Stomach (tissue), 9 donors: ENCODE data around the gene CYTH2. TPM values are rescaled to one million over a fixed set of nuclear protein-coding genes. Genes with fewer than 3 reads are reported as not detected.

ENCODE experiments used
- DNase-seq, 2 donors: peaks; one replicate each; pipeline versions ENCODE4 v3.0.0 to v3.0.0-alpha.2; 2013 to 2019
- H3K27ac ChIP-seq, 5 donors: fragments of 200-600 bp in 4 of 5; sonication (generic) in 4 of 5; one replicate each; pipeline ENCODE4 v1.5.1; 2013 to 2019; ENCODE audit warnings: mild to moderate bottlenecking in 1 of 5, moderate library complexity in 1 of 5
- H3K27me3 ChIP-seq, 3 donors: fragments of 200-600 bp; sonication (generic); one replicate each; pipeline ENCODE4 v1.5.1; 2017 to 2019; ENCODE audit warnings: mixed run types in 1 of 3
- H3K36me3 ChIP-seq, 4 donors: fragments of 200-600 bp; sonication (generic); 1 replicate in 3 of 4; 2 replicates in 1 of 4; pipeline ENCODE4 v1.5.1; 2016 to 2019
- H3K4me1 ChIP-seq, 4 donors: fragments of 200-600 bp; sonication (generic); one replicate each; pipeline ENCODE4 v1.5.1; 2016 to 2019
- H3K4me3 ChIP-seq, 4 donors: fragments of 200-600 bp; sonication (generic) in 3 of 4; one replicate each; pipeline ENCODE4 v1.5.1; 2016 to 2019; ENCODE audit warnings: mild to moderate bottlenecking in 1 of 4
- H3K9me3 ChIP-seq, 4 donors: fragments of 200-600 bp; sonication (generic); one replicate each; pipeline ENCODE4 v1.5.1; 2016 to 2019
- EP300 ChIP-seq: sonication (generic); formaldehyde crosslinking; IDR thresholded peaks from one replicate; pipeline ENCODE4 v1.6.1; 2017; ENCODE audit warnings: antibody characterized with exemption
- POLR2A ChIP-seq, 4 donors: fragments of 450-650 bp; IDR thresholded peaks; one replicate each; pipeline ENCODE4 v1.6.1; 2016; ENCODE audit warnings: antibody characterized with exemption in 4 of 4, control low read depth in 2 of 4, mild to moderate bottlenecking in 1 of 4, moderate library complexity in 1 of 4
- POLR2AphosphoS5 ChIP-seq, 3 donors: sonication (generic); formaldehyde crosslinking; IDR thresholded peaks; one replicate each; pipeline ENCODE4 v1.6.1; 2016; ENCODE audit warnings: antibody characterized with exemption in 3 of 3
- WGBS, 5 donors: extraction: QIAGEN DNeasy Blood & Tissue Kit in 3 of 5; methylation state at CpG; one replicate each; pipeline versions ENCODE4 v1.1.5 to v1.1.7; 2013 to 2018; 5-methylcytosine and 5-hydroxymethylcytosine counted together
- intact Hi-C: fragments of 100-400 bp; cut with DNase I; formaldehyde crosslinking; loops from one replicate; pipeline ENCODE4 v1.15.1; 2023; ENCODE audit warnings: low total_unique reads
- polyA plus RNA-seq, 3 donors: library from polyadenylated mRNA; stranded (reverse); fragments of 200-250 nt; gene quantifications; one replicate each; pipeline ENCODE4 v1.2.3, GENCODE V29; 2013
- total RNA-seq, 5 donors: library from RNA; depleted of rRNA; stranded (reverse); fragments of >200 nt; gene quantifications; one replicate each; pipeline versions ENCODE4 v1.1.0 to v1.2.3, GENCODE V29; 2014 to 2016
- TF ChIP-seq, protein P1 (sequence below), 7 experiments: fragments of 450-650 bp in 4 of 7; fragments of 200-600 bp in 3 of 7; sonication (generic) in 3 of 7; IDR thresholded peaks; one replicate each; pipeline ENCODE4 v1.5.1; 2016 to 2019; ENCODE audit warnings: antibody characterized with exemption in 7 of 7, control low read depth in 2 of 7, mild to moderate bottlenecking in 1 of 7
- donor health status: healthy with polysubstance abuse.
- donor health status: Bipolar disorder and iron deficiency.
- donor health status: healthy.

The CYTH2 gene
- total and polyA plus RNA-seq, 8 donors, result 39.3 to 229 (median 69.4) TPM

DNA sequence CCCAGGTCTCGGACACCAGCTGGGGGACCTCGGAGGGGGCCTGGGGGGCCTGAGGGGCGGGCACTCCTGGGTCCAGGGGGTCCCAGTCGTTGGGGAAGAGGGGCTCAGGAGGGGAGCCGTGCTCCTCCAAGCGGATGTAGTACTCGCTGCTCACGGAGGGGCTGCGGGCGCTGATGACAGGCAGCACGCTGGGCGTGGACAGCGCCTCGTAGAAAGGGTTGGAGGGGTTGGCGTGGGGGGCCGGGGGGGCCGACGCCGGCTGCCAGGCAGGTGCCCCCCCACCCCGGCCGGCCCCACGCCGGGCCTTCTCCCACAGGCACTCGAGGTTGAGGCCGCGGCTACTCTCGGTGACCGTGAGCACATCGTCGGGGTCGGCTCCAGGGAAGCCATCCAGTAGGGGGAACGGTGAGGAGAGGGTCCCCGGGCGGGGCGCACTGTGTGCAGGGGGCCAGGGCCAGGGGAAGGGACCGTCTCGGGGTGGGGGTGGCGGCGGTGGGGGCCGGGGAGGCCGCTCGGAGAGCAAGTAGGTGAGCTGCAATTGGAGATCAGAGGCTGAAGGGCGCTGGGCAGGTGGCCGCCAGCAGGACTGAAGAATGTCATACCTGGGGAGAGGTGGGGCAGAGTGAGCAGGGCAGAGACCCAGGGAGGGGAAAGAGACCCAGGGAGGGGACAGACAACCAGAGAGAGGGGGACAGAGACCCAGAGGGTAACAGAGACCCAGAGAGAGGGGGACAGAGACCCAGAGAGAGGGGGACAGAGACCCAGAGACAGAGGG, 30.3 kb downstream of the CYTH2 start:
- no peak overlapping the region for H3K4me3 ChIP-seq
- TF ChIP-seq EP300, result no peak
- TF ChIP-seq, protein P1, sequence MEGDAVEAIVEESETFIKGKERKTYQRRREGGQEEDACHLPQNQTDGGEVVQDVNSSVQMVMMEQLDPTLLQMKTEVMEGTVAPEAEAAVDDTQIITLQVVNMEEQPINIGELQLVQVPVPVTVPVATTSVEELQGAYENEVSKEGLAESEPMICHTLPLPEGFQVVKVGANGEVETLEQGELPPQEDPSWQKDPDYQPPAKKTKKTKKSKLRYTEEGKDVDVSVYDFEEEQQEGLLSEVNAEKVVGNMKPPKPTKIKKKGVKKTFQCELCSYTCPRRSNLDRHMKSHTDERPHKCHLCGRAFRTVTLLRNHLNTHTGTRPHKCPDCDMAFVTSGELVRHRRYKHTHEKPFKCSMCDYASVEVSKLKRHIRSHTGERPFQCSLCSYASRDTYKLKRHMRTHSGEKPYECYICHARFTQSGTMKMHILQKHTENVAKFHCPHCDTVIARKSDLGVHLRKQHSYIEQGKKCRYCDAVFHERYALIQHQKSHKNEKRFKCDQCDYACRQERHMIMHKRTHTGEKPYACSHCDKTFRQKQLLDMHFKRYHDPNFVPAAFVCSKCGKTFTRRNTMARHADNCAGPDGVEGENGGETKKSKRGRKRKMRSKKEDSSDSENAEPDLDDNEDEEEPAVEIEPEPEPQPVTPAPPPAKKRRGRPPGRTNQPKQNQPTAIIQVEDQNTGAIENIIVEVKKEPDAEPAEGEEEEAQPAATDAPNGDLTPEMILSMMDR (IDR thresholded peaks at IDR 0.05), result no peak
- TF ChIP-seq POLR2A (IDR thresholded peaks at IDR 0.05), result no peak
- TF ChIP-seq POLR2AphosphoS5 (IDR thresholded peaks at IDR 0.05), result no peak
- no peaks in the 10 kb centered on the region for H3K36me3 ChIP-seq
- H3K27me3 ChIP-seq, result peaks cover 0 to 59% (median 29%) of the 10 kb centered on the region in 3 donors
- DNase-seq, result peak in 1 of 2 donors; percentile 17
- 60 to 70% (median 64%) methylated on average over 29 to 44 of the region's 44 CpGs for WGBS, 5 donors
- intact Hi-C loops, result no loop called here
- no peak overlapping the region for H3K27ac ChIP-seq
- peaks cover 26 to 60% (median 45%) of the 10 kb centered on the region in 4 donors for H3K4me1 ChIP-seq
- H3K9me3 ChIP-seq, result no peaks in the 10 kb centered on the region

DNA sequence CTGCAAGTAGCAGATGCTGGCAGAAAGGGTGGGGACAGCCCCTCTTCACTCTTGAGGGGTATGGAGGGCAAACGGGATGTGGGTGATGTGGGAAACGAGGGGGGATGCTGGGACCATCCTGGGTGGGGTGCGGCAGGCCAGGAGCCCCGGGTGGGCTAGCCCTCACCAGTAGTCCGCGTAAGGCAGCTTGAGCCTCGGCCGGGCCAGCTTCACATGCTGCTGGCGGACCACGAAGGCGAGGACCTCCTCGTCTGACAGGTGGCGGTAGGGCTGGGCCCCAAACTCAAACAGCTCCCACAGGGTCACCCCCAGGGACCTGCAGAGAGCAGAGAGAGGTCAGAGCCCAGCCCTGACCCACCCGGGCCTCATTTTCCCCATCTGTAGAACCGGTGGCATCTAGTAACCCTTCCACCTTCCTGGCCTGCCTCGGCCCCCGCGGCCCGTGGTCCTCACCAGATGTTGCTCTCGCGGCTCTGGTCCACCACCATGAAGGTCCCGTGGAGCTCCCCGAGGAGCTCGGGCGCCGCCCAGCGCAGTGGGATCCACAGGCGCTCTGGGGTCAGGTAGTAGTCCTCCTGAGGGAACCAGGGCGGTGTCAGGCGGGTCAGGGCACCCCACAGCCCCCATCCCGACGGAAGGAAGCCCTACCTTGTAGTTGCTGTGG, 31.8 kb downstream of the CYTH2 start:
- DNase-seq, result peak in 1 of 2 donors; percentile 29
- peak overlapping the region in 3 of 5 donors; percentile 2 to 46 (median 29) for H3K27ac ChIP-seq
- intact Hi-C loops, result no loop called here
- 38 to 61% (median 43%) methylated on average over 28 to 32 of the region's 32 CpGs for WGBS, 5 donors
- TF ChIP-seq, protein P1 (IDR thresholded peaks at IDR 0.05), result no peak
- no peak for TF ChIP-seq POLR2AphosphoS5 (IDR thresholded peaks at IDR 0.05)
- peaks cover 0 to 59% (median 29%) of the 10 kb centered on the region in 3 donors for H3K27me3 ChIP-seq
- no peaks in the 10 kb centered on the region for H3K36me3 ChIP-seq
- no peaks in the 10 kb centered on the region for H3K9me3 ChIP-seq
- H3K4me1 ChIP-seq, result peaks cover 26 to 45% (median 35%) of the 10 kb centered on the region in 4 donors
- peak overlapping the region; percentile 24 to 48 (median 28) for H3K4me3 ChIP-seq

DNA sequence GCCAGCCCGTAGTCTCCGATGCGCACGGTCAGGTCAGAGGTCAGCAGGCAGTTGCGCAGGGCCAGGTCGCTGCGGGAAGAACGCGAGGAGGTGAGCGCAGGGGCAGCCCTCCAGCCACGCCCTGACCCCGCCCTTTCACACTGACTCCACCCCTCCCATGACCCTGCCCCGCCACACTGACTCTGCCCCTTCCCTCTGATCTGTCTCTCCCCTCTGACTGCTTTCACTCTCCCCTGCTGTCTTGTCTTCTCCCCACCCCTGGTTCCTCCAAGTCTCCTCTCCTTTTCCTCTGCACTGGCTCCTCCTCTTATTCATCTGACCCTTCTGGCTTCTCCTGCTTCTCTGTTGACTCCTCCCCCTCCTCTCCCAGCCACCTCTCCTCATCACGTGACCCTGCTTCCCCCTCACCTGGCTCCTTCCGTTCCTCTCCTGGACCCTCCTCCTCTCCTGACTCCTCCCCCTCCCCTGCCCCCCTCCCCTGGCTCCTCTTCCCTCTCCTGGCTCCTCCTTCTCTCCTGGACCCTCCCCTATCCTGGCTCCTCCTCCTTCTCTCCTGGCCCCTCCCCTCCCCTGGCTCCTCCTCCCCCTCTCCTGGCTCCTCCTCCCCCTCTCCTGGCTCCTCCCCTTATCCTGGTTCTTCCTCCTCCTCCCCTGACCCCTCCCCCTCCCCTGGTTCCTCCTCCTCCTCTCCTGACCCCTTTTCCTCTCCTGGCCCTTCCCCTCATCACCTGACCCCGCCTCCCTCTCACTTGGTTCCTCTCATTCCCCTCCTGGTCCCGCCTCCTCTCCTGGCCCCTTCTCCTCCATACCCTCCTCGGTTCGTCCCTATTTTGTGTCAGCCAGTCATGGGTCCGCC, 32.6 kb downstream of the CYTH2 start:
- TF ChIP-seq POLR2AphosphoS5 (IDR thresholded peaks at IDR 0.05), result peak in 1 of 3 donors; percentile 68
- TF ChIP-seq EP300, result no peak
- TF ChIP-seq POLR2A (IDR thresholded peaks at IDR 0.05), result no peak
- TF ChIP-seq, protein P1 (IDR thresholded peaks at IDR 0.05), result no peak
- no peaks in the 10 kb centered on the region for H3K9me3 ChIP-seq
- peak; percentile 95 to 97 for DNase-seq
- peaks cover 0 to 59% (median 29%) of the 10 kb centered on the region in 3 donors for H3K27me3 ChIP-seq
- peaks cover 26 to 41% (median 35%) of the 10 kb centered on the region in 4 donors for H3K4me1 ChIP-seq
- H3K27ac ChIP-seq, result peak overlapping the region; percentile 2 to 67 (median 52)
- no peaks in the 10 kb centered on the region for H3K36me3 ChIP-seq
- intact Hi-C loops, result no loop called here
- 1 to 9% (median 2%) methylated on average over 15 to 20 of the region's 20 CpGs for WGBS, 5 donors
- H3K4me3 ChIP-seq, result peak overlapping the region; percentile 27 to 48 (median 28)
